ENCODE data around the gene SPAG9.

SPAG9 gene

GRCh38 chr17:51017270-51017669 is 103.4 kb downstream of the SPAG9 start:
- no peak overlapping the region for H3K4me3 Mint-ChIP-seq
- TF ChIP-seq, protein P1, sequence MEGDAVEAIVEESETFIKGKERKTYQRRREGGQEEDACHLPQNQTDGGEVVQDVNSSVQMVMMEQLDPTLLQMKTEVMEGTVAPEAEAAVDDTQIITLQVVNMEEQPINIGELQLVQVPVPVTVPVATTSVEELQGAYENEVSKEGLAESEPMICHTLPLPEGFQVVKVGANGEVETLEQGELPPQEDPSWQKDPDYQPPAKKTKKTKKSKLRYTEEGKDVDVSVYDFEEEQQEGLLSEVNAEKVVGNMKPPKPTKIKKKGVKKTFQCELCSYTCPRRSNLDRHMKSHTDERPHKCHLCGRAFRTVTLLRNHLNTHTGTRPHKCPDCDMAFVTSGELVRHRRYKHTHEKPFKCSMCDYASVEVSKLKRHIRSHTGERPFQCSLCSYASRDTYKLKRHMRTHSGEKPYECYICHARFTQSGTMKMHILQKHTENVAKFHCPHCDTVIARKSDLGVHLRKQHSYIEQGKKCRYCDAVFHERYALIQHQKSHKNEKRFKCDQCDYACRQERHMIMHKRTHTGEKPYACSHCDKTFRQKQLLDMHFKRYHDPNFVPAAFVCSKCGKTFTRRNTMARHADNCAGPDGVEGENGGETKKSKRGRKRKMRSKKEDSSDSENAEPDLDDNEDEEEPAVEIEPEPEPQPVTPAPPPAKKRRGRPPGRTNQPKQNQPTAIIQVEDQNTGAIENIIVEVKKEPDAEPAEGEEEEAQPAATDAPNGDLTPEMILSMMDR (IDR thresholded peaks at IDR 0.05; ENCODE audit: unreplicated experiment in 3 of 3), result no peak
- H3K36me3 Mint-ChIP-seq (ENCODE audit: low read depth), result peaks cover 50% of the 10 kb centered on the region
- H3K27ac Mint-ChIP-seq, result no peak overlapping the region
- no peaks in the 10 kb centered on the region for H3K9me3 Mint-ChIP-seq
- H3K27me3 Mint-ChIP-seq (ENCODE audit: low read depth), result no peaks in the 10 kb centered on the region
- H3K4me1 Mint-ChIP-seq, result peaks cover 22% of the 10 kb centered on the region

DNA sequence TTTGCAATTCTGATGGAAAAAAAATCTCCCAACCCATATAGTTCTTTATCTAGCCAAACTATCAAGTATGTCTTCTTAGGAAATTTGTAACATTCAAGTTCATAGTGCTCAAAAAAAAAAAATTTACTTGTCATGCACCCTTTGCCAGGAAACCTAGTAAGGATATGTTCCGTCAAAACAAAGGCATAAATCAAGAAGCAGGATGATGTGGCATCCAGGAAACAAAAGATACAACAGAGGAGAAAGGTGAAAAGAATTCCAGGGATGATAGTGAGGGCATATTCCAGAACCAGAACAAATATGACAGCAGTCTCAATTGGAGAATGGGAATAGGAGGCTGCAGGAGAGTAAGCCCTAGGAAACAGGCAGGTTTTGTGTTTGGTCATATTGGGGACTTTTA is 104.6 kb downstream of the SPAG9 start:
- H3K4me1 Mint-ChIP-seq, result peaks cover 22% of the 10 kb centered on the region

DNA sequence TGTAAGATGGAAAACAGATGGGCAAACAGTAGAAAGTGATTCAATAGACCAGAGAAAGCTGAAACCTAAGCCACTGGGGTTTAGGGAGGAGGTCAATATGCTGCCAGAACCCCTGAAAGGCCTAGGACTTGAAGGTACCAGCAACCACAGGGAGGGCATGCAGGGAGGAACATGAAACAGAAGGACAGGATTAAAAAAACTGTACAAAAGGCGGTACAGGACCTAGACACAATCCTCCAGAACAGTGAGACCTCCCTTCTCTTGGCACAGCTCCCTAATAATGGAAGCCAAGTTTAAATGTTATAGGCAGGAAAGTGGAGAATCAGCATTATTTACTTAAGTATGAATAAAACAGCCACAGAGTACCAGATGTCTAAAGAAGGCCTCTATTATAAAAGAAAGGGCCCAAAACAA is 105.5 kb downstream of the SPAG9 start:
- no peaks in the 10 kb centered on the region for H3K27me3 Mint-ChIP-seq (ENCODE audit: low read depth)
- H3K27ac Mint-ChIP-seq, result peak overlapping the region; percentile 46 to 88 (median 84)
- H3K9me3 Mint-ChIP-seq, result no peaks in the 10 kb centered on the region
- H3K36me3 Mint-ChIP-seq (ENCODE audit: low read depth), result peaks cover 51% of the 10 kb centered on the region
- H3K4me3 Mint-ChIP-seq, result no peak overlapping the region
- TF ChIP-seq, protein P1 (IDR thresholded peaks at IDR 0.05; ENCODE audit: unreplicated experiment in 3 of 3), result no peak
- H3K4me1 Mint-ChIP-seq, result peaks cover 22% of the 10 kb centered on the region

More for the DNA sequence above, 104.6 kb downstream of the SPAG9 start:
- H3K4me3 Mint-ChIP-seq, result no peak overlapping the region
- H3K9me3 Mint-ChIP-seq, result no peaks in the 10 kb centered on the region
- H3K27me3 Mint-ChIP-seq (ENCODE audit: low read depth), result no peaks in the 10 kb centered on the region
- TF ChIP-seq, protein P1 (IDR thresholded peaks at IDR 0.05; ENCODE audit: unreplicated experiment in 3 of 3), result no peak
- H3K36me3 Mint-ChIP-seq (ENCODE audit: low read depth), result peaks cover 50% of the 10 kb centered on the region
- peak overlapping the region; percentile 10 to 88 (median 84) for H3K27ac Mint-ChIP-seq

DNA sequence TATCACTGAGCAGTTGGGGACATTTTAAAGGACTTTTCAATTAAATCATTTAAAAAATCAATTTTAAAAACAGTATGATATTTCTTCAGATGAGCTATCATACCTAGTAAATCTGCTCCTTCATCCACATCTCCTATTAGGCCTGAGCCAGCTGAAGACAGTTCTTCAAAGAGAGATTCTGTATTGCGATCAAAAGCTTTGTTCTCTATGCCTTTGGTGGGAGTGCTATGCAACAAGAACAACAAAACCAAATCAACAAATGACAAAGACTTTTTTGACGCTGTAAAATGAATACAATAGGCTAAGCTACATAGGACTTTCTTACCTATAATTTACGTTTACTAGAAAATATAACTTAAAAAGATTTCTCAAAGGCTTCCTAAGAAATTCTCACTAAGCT is 106.5 kb downstream of the SPAG9 start:
- TF ChIP-seq, protein P1 (IDR thresholded peaks at IDR 0.05; ENCODE audit: unreplicated experiment in 3 of 3), result no peak
- H3K27me3 Mint-ChIP-seq (ENCODE audit: low read depth), result no peaks in the 10 kb centered on the region
- peaks cover 47% of the 10 kb centered on the region for H3K36me3 Mint-ChIP-seq (ENCODE audit: low read depth)
- no peaks in the 10 kb centered on the region for H3K9me3 Mint-ChIP-seq
- H3K4me3 Mint-ChIP-seq, result no peak overlapping the region
- peaks cover 22% of the 10 kb centered on the region for H3K4me1 Mint-ChIP-seq
- H3K27ac Mint-ChIP-seq, result no peak overlapping the region

GRCh38 chr17:51013322-51013721 is 107.3 kb downstream of the SPAG9 start:
- H3K27ac Mint-ChIP-seq, result no peak overlapping the region
- H3K4me3 Mint-ChIP-seq, result no peak overlapping the region
- no peaks in the 10 kb centered on the region for H3K9me3 Mint-ChIP-seq
- TF ChIP-seq, protein P1 (IDR thresholded peaks at IDR 0.05; ENCODE audit: unreplicated experiment in 3 of 3), result no peak
- peaks cover 39% of the 10 kb centered on the region for H3K36me3 Mint-ChIP-seq (ENCODE audit: low read depth)
- H3K4me1 Mint-ChIP-seq, result peaks cover 22% of the 10 kb centered on the region
- no peaks in the 10 kb centered on the region for H3K27me3 Mint-ChIP-seq (ENCODE audit: low read depth)

GRCh38 chr17:51012538-51012937 is 108.1 kb downstream of the SPAG9 start:
- Mint-ChIP-seq H3K4me1 (peaks cover 22% of the 10 kb centered on the region), H3K9me3 (no peaks in the 10 kb centered on the region), H3K27me3 (ENCODE audit: low read depth) (no peaks in the 10 kb centered on the region), H3K36me3 (ENCODE audit: low read depth) (peaks cover 41% of the 10 kb centered on the region), H3K4me3 (no peak overlapping the region), H3K27ac (no peak overlapping the region)
- TF ChIP-seq, protein P1 (IDR thresholded peaks at IDR 0.05; ENCODE audit: unreplicated experiment in 3 of 3), result no peak

Data from nephron (organoid).